HEK293 (cell line): ENCODE measurements around the gene ACP7.

Experiments used
- CTCF ChIA-PET: fragments of 350-600 bp; formaldehyde crosslinking; extraction: SDS; loops from one replicate; lab custom pipeline; 2021; ENCODE audit warnings: antibody characterized with exemption; lab: Yijun Ruan, JAX
- POLR2A ChIA-PET: fragments of 300-600 bp; formaldehyde crosslinking; extraction: SDS; loops from one replicate; lab custom pipeline; 2020; ENCODE audit warnings: antibody characterized with exemption, inconsistent platforms; lab: Yijun Ruan, JAX
- H3K27ac ChIP-seq: fragments of 200-500 bp; sonication (Bioruptor generic); 2 replicates; pipeline ENCODE4 v1.5.1; 2014; ENCODE audit warnings: low read depth, low read length, control low read depth, inconsistent platforms; ENCODE audit errors: extremely low read depth
- H3K36me3 ChIP-seq, 2 experiments: fragments of 200-500 bp in 1 of 2; sonication (Bioruptor generic) in 1 of 2; 1 replicate in 1 of 2; 2 replicates in 1 of 2; pipeline ENCODE4 v1.5.1; 2014 to 2017; ENCODE audit warnings: inconsistent platforms in 2 of 2, low read length in 2 of 2; ENCODE audit not compliant: control insufficient read depth in 2 of 2, insufficient read depth in 1 of 2
- H3K4me1 ChIP-seq: fragments of 200-500 bp; sonication (Bioruptor generic); 2 replicates; pipeline ENCODE4 v1.5.1; 2014; ENCODE audit warnings: mild to moderate bottlenecking, low read length, inconsistent platforms; ENCODE audit not compliant: control insufficient read depth, insufficient read depth
- H3K4me3 ChIP-seq: 2 replicates; pipeline ENCODE4 v1.5.1; 2011; ENCODE audit warnings: low read depth, mild to moderate bottlenecking, control low read depth, low read length, moderate library complexity
- H3K9me3 ChIP-seq: fragments of 200-500 bp; sonication (Bioruptor generic); 2 replicates; pipeline ENCODE4 v1.5.1; 2014; ENCODE audit warnings: low read depth, low read length, inconsistent platforms; ENCODE audit not compliant: control insufficient read depth, insufficient read depth
- BCL11B ChIP-seq: fragments of 450-650 bp; formaldehyde crosslinking; IDR thresholded peaks from 2 replicates; pipeline ENCODE4 v1.5.1; 2016; ENCODE audit warnings: low read depth, missing biosample characterization, missing genetic modification characterization
- GFI1B ChIP-seq: fragments of 450-650 bp; formaldehyde crosslinking; IDR thresholded peaks from 2 replicates; pipeline ENCODE4 v1.5.1; 2016; ENCODE audit warnings: missing biosample characterization, missing genetic modification characterization
- KLF17 ChIP-seq: fragments of 450-650 bp; formaldehyde crosslinking; IDR thresholded peaks from 2 replicates; pipeline ENCODE4 v1.5.1; 2016; ENCODE audit warnings: missing biosample characterization, missing genetic modification characterization
- OVOL3 ChIP-seq: fragments of 450-650 bp; formaldehyde crosslinking; IDR thresholded peaks from 2 replicates; pipeline ENCODE4 v1.5.1; 2016; ENCODE audit warnings: missing biosample characterization, missing genetic modification characterization
- PRDM1 ChIP-seq: fragments of 450-650 bp; formaldehyde crosslinking; IDR thresholded peaks from 2 replicates; pipeline ENCODE4; 2016; ENCODE audit warnings: missing biosample characterization, missing genetic modification characterization
- REPIN1 ChIP-seq: fragments of 450-650 bp; formaldehyde crosslinking; IDR thresholded peaks from 2 replicates; pipeline ENCODE4 v1.5.1; 2017; ENCODE audit warnings: missing biosample characterization, missing genetic modification characterization, low read depth
- SCRT2 ChIP-seq: fragments of 450-650 bp; formaldehyde crosslinking; IDR thresholded peaks from 2 replicates; pipeline ENCODE4 v1.5.1; 2016; ENCODE audit warnings: missing biosample characterization, missing genetic modification characterization
- SP3 ChIP-seq: fragments of 450-650 bp; formaldehyde crosslinking; IDR thresholded peaks from 2 replicates; pipeline ENCODE4 v1.5.1; 2016; ENCODE audit warnings: missing biosample characterization, missing genetic modification characterization
- ZBTB1 ChIP-seq: fragments of 450-650 bp; formaldehyde crosslinking; IDR thresholded peaks from 2 replicates; pipeline ENCODE4 v1.5.1; 2016; ENCODE audit warnings: missing biosample characterization, missing genetic modification characterization
- ZBTB26 ChIP-seq: fragments of 450-650 bp; formaldehyde crosslinking; optimal IDR thresholded peaks from 2 replicates; pipeline ENCODE3; 2016; ENCODE audit warnings: missing biosample characterization, mild to moderate bottlenecking, missing genetic modification characterization
- ZBTB7A ChIP-seq: fragments of 450-650 bp; formaldehyde crosslinking; IDR thresholded peaks from 2 replicates; pipeline ENCODE4 v1.5.1; 2016; ENCODE audit warnings: low read depth, missing biosample characterization, missing genetic modification characterization
- ZNF175 ChIP-seq: fragments of 450-650 bp; formaldehyde crosslinking; IDR thresholded peaks from 2 replicates; pipeline ENCODE4 v1.5.1; 2016; ENCODE audit warnings: missing biosample characterization, missing genetic modification characterization
- ZNF214 ChIP-seq: fragments of 450-650 bp; formaldehyde crosslinking; IDR thresholded peaks from 2 replicates; pipeline ENCODE4 v1.5.1; 2017; ENCODE audit warnings: missing biosample characterization, mild to moderate bottlenecking, missing genetic modification characterization, borderline replicate concordance
- ZNF239 ChIP-seq: fragments of 450-650 bp; formaldehyde crosslinking; IDR thresholded peaks from 2 replicates; pipeline ENCODE4 v1.5.1; 2016; ENCODE audit warnings: missing biosample characterization, missing genetic modification characterization
- ZNF248 ChIP-seq: fragments of 450-650 bp; formaldehyde crosslinking; IDR thresholded peaks from 2 replicates; pipeline ENCODE4 v1.5.1; 2017; ENCODE audit warnings: missing biosample characterization, missing genetic modification characterization
- ZNF280C ChIP-seq: fragments of 450-650 bp; formaldehyde crosslinking; IDR thresholded peaks from 2 replicates; pipeline ENCODE4 v1.5.1; 2016; ENCODE audit warnings: missing biosample characterization, missing genetic modification characterization
- ZNF391 ChIP-seq: fragments of 450-650 bp; formaldehyde crosslinking; IDR thresholded peaks from 2 replicates; pipeline ENCODE4 v1.5.1; 2016; ENCODE audit warnings: low read depth, missing biosample characterization, missing genetic modification characterization, borderline replicate concordance
- ZNF398 ChIP-seq: fragments of 450-650 bp; formaldehyde crosslinking; IDR thresholded peaks from 2 replicates; pipeline ENCODE4 v1.5.1; 2017; ENCODE audit warnings: missing biosample characterization, missing genetic modification characterization
- ZNF514 ChIP-seq: fragments of 450-650 bp; formaldehyde crosslinking; IDR thresholded peaks from 2 replicates; pipeline ENCODE4 v1.5.1; 2016; ENCODE audit warnings: missing biosample characterization, missing genetic modification characterization
- ZNF549 ChIP-seq: fragments of 450-650 bp; IDR thresholded peaks from 2 replicates; pipeline ENCODE4 v1.5.1; 2018; ENCODE audit warnings: missing biosample characterization, missing genetic modification characterization, mild to moderate bottlenecking, inconsistent platforms, moderate library complexity
- ZNF560 ChIP-seq: fragments of 450-650 bp; formaldehyde crosslinking; IDR thresholded peaks from 2 replicates; pipeline ENCODE4 v1.5.1; 2017; ENCODE audit warnings: missing biosample characterization, missing genetic modification characterization, borderline replicate concordance
- ZNF580 ChIP-seq: fragments of 450-650 bp; formaldehyde crosslinking; IDR thresholded peaks from 2 replicates; pipeline ENCODE4 v1.5.1; 2016; ENCODE audit warnings: missing biosample characterization, missing genetic modification characterization
- ZNF610 ChIP-seq: fragments of 450-650 bp; formaldehyde crosslinking; IDR thresholded peaks from 2 replicates; pipeline ENCODE4 v1.5.1; 2016; ENCODE audit warnings: missing biosample characterization, missing genetic modification characterization, borderline replicate concordance
- ZNF664 ChIP-seq: fragments of 450-650 bp; formaldehyde crosslinking; IDR thresholded peaks from 2 replicates; pipeline ENCODE4 v1.5.1; 2016; ENCODE audit warnings: missing biosample characterization, missing genetic modification characterization
- ZNF692 ChIP-seq: fragments of 450-650 bp; formaldehyde crosslinking; IDR thresholded peaks from 2 replicates; pipeline ENCODE4 v1.5.1; 2016; ENCODE audit warnings: missing biosample characterization, missing genetic modification characterization
- ZNF768 ChIP-seq: fragments of 450-650 bp; formaldehyde crosslinking; IDR thresholded peaks from 2 replicates; pipeline ENCODE4 v1.5.1; 2018; ENCODE audit warnings: missing biosample characterization, mild to moderate bottlenecking, missing genetic modification characterization
- ZSCAN16 ChIP-seq: fragments of 450-650 bp; formaldehyde crosslinking; IDR thresholded peaks from 2 replicates; pipeline ENCODE4 v1.5.1; 2016; ENCODE audit warnings: missing biosample characterization, missing genetic modification characterization
- ZSCAN30 ChIP-seq: fragments of 450-650 bp; IDR thresholded peaks from 2 replicates; pipeline ENCODE4 v1.5.1; 2018; ENCODE audit warnings: missing biosample characterization, mild to moderate bottlenecking, missing genetic modification characterization, moderate library complexity
- ZSCAN5A ChIP-seq: fragments of 450-650 bp; formaldehyde crosslinking; IDR thresholded peaks from 2 replicates; pipeline ENCODE4 v1.5.1; 2016; ENCODE audit warnings: missing biosample characterization, missing genetic modification characterization

The ACP7 gene

GRCh38 chr19:39112338-39112890, 28.2 kb downstream of the ACP7 start (continued):
- TF ChIP-seq ZNF768, result peak; percentile 94
- TF ChIP-seq REPIN1, result no peak
- TF ChIP-seq BCL11B (tag by site-specific recombination), result no peak
- TF ChIP-seq ZBTB26, result no peak
- TF ChIP-seq ZNF664 (tag by site-specific recombination), result peak; percentile 63
- no peak for TF ChIP-seq ZNF610 (tag by site-specific recombination)
- no peak for TF ChIP-seq ZNF280C (tag by site-specific recombination)
- no peak for TF ChIP-seq ZNF560
- no peak for TF ChIP-seq ZBTB1
- TF ChIP-seq ZNF248 (tag by site-specific recombination), result no peak
- no peak for TF ChIP-seq PRDM1 (tag by site-specific recombination)
- no peak for TF ChIP-seq ZNF692 (tag by site-specific recombination)

- CTCF ChIA-PET, result interaction anchor here (0.6 to 6.5 kb wide), 8 partner anchors 8 to 221 kb away, joined by 3 to 86 read pairs (median 20); no protein-coding TSS in a partner anchor
- H3K4me1 ChIP-seq, result peaks cover 7% of the 10 kb centered on the region; the same call in 1 of the 2 replicates
- H3K9me3 ChIP-seq, result no peaks in the 10 kb centered on the region
- no peak overlapping the region for H3K4me3 ChIP-seq
- no peak overlapping the region for H3K27ac ChIP-seq
- H3K36me3 ChIP-seq, result no peaks in the 10 kb centered on the region; a peak in 1 of 3 replicates
- POLR2A ChIA-PET, result interaction anchor here (0.6 kb wide), 1 partner anchor 98 kb away, joined by 4 read pairs; no protein-coding TSS in a partner anchor
- no peak for TF ChIP-seq ZSCAN5A (tag by site-specific recombination)
- no peak for TF ChIP-seq ZNF580
- TF ChIP-seq ZNF239 (tag by site-specific recombination), result peak; percentile 97
- TF ChIP-seq ZNF398 (tag by site-specific recombination), result no peak
- no peak for TF ChIP-seq ZNF175
- no peak for TF ChIP-seq KLF17 (tag by site-specific recombination)
- no peak for TF ChIP-seq SCRT2 (tag by site-specific recombination)
- 0 out of 2 replicates have a peak, but pooled peaks have one; percentile 12 for TF ChIP-seq ZNF514
- no peak for TF ChIP-seq GFI1B (tag by site-specific recombination)
- no peak for TF ChIP-seq SP3 (tag by site-specific recombination)
- TF ChIP-seq ZNF214, result no peak
- TF ChIP-seq OVOL3 (tag by site-specific recombination), result no peak
- no peak for TF ChIP-seq ZBTB7A (tag by site-specific recombination)
- no peak for TF ChIP-seq ZSCAN30
- no peak for TF ChIP-seq PRDM1 (tag by site-specific recombination)
- no peak for TF ChIP-seq ZNF549 (tag by site-specific recombination)
- TF ChIP-seq ZNF391 (tag by site-specific recombination), result no peak
- TF ChIP-seq ZSCAN16 (tag by site-specific recombination), result no peak
Measured at GRCh38 chr19:39113199-39113598, 29.0 kb downstream of the ACP7 start.
